Esophagus squamous epithelium (tissue), 5 donors: Measurements from ENCODE around the gene APBB3. TPM values are rescaled to one million over a fixed set of nuclear protein-coding genes. Genes with fewer than 3 reads are reported as not detected.
"Not testable (repeated sequence)": the region's sequence is repeated elsewhere in the genome, so short reads cannot be mapped to it uniquely, and the experiment has no call there.

Source experiments
- DNase-seq: peaks from one replicate; lab custom pipeline; 2025; lab: John Stamatoyannopoulos, UW
- H3K27ac ChIP-seq, 4 donors: fragments of 200-600 bp; sonication (generic); one replicate each; pipeline ENCODE4 v1.5.1; 2016 to 2019; ENCODE audit warnings: mild to moderate bottlenecking in 1 of 4
- H3K27me3 ChIP-seq, 4 donors: fragments of 200-600 bp; sonication (generic); 1 replicate in 3 of 4; 2 replicates in 1 of 4; pipeline versions ENCODE4 v1.5.1 to v1.6.0; 2017 to 2021; ENCODE audit warnings: antibody characterized with exemption in 1 of 4
- H3K36me3 ChIP-seq, 3 donors: fragments of 200-600 bp; sonication (generic); one replicate each; pipeline ENCODE4 v1.5.1; 2016 to 2019
- H3K4me1 ChIP-seq, 3 donors: fragments of 200-600 bp; sonication (generic); one replicate each; pipeline ENCODE4 v1.5.1; 2017 to 2019
- H3K4me3 ChIP-seq, 4 donors: fragments of 200-600 bp; sonication (generic); 1 replicate in 3 of 4; 2 replicates in 1 of 4; pipeline ENCODE4 v1.5.1; 2016 to 2019; ENCODE audit warnings: mild to moderate bottlenecking in 2 of 4, moderate library complexity in 1 of 4
- H3K9me3 ChIP-seq, 3 donors: fragments of 200-600 bp; sonication (generic); one replicate each; pipeline ENCODE4 v1.5.1; 2016 to 2019
- POLR2A ChIP-seq, 4 donors: fragments of 450-650 bp; IDR thresholded peaks; one replicate each; pipeline ENCODE4 v1.6.1; 2017; ENCODE audit warnings: antibody characterized with exemption in 4 of 4, mild to moderate bottlenecking in 4 of 4, moderate library complexity in 3 of 4
- WGBS, 2 donors: methylation state at CpG; one replicate each; pipeline ENCODE4 v1.1.5; 2018; 5-methylcytosine and 5-hydroxymethylcytosine counted together
- intact Hi-C: fragments of 100-400 bp; cut with DNase I; formaldehyde crosslinking; loops from one replicate; pipeline ENCODE4 v1.15.0; 2022
- total RNA-seq, 4 donors: library from RNA; depleted of rRNA; stranded (reverse); fragments of >200 nt; gene quantifications; one replicate each; pipeline ENCODE4 v1.1.0, GENCODE V29; 2016
- TF ChIP-seq, protein P1 (sequence below), 6 experiments: fragments of 450-650 bp in 4 of 6; fragments of 200-600 bp in 2 of 6; sonication (generic) in 2 of 6; IDR thresholded peaks; one replicate each; pipeline ENCODE4 v1.5.1; 2016 to 2019; ENCODE audit warnings: antibody characterized with exemption in 6 of 6, mild to moderate bottlenecking in 4 of 6, moderate library complexity in 4 of 6
- donor health status: DM: yes; HTN: yes; CAD: no.

The APBB3 gene
- total RNA-seq, 4 donors from 2014 or later, result 3.4 to 10.5 (median 6.5) TPM

DNA sequence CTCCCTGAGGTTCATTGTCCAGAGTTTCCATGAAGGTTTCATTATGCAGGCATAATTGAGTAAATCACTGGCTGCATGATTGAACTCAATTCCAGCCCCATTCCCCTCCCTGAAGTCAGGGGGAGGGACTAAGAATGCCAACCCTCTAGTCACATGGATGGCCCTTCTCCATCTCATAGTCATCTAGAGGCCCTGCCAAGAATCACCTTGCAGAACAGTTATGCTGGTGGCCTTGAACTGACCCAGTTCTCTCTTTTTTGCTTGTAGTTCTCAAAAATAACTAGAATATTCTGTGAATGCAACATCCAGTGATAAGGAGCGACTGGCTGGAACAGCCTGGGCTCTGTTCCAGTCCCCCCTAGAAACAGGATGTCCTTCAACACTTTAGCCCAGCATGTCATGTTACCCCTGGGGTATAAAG is 31.9 kb upstream of the APBB3 start:
- Histone ChIP-seq H3K4me1 (peaks cover 0 to 24% (median 6%) of the 10 kb centered on the region in 3 donors), H3K27me3 (no peaks in the 10 kb centered on the region), H3K36me3 (no peaks in the 10 kb centered on the region), H3K27ac (peak overlapping the region in 2 of 4 donors; percentile 36 to 65), H3K9me3 (no peaks in the 10 kb centered on the region), H3K4me3 (no peak overlapping the region)
- intact Hi-C loops, result no loop called here
- WGBS, 2 donors, result 57% methylated on average over 1 of the region's 1 CpG; no CpG with 5 or more reads in 1 of the 2 donors
- DNase-seq, result no peak
- TF ChIP-seq POLR2A (IDR thresholded peaks at IDR 0.05), result no peak
- TF ChIP-seq, protein P1, sequence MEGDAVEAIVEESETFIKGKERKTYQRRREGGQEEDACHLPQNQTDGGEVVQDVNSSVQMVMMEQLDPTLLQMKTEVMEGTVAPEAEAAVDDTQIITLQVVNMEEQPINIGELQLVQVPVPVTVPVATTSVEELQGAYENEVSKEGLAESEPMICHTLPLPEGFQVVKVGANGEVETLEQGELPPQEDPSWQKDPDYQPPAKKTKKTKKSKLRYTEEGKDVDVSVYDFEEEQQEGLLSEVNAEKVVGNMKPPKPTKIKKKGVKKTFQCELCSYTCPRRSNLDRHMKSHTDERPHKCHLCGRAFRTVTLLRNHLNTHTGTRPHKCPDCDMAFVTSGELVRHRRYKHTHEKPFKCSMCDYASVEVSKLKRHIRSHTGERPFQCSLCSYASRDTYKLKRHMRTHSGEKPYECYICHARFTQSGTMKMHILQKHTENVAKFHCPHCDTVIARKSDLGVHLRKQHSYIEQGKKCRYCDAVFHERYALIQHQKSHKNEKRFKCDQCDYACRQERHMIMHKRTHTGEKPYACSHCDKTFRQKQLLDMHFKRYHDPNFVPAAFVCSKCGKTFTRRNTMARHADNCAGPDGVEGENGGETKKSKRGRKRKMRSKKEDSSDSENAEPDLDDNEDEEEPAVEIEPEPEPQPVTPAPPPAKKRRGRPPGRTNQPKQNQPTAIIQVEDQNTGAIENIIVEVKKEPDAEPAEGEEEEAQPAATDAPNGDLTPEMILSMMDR (IDR thresholded peaks at IDR 0.05), result no peak

- Histone ChIP-seq H3K4me3 (no peak overlapping the region), H3K27ac (peak overlapping the region in 3 of 4 donors; percentile 14 to 65 (median 36)), H3K27me3 (no peaks in the 10 kb centered on the region), H3K36me3 (no peaks in the 10 kb centered on the region), H3K4me1 (peaks cover 0 to 30% (median 6%) of the 10 kb centered on the region in 3 donors), H3K9me3 (no peaks in the 10 kb centered on the region)
- intact Hi-C loops, result no loop called here
- no peak for TF ChIP-seq POLR2A (IDR thresholded peaks at IDR 0.05)
- TF ChIP-seq, protein P1 (IDR thresholded peaks at IDR 0.05), result no peak
- DNase-seq, result no peak
- WGBS, 2 donors, result 51 to 56% methylated on average over 5 of the region's 5 CpGs
Observed at GRCh38 chr5:140595538-140596300, 31.3 kb upstream of the APBB3 start.

- Histone ChIP-seq H3K36me3 (no peaks in the 10 kb centered on the region), H3K4me1 (peaks cover 0 to 37% (median 6%) of the 10 kb centered on the region in 3 donors), H3K4me3 (no peak overlapping the region), H3K27me3 (no peaks in the 10 kb centered on the region), H3K27ac (peak overlapping the region in 3 of 4 donors; percentile 24 to 75 (median 55)), H3K9me3 (no peaks in the 10 kb centered on the region)
- intact Hi-C loops, result no loop called here
- WGBS, 2 donors, result 100% methylated on average over 1 of the region's 6 CpGs; no CpG with 5 or more reads in 1 of the 2 donors
- no peak for DNase-seq
- TF ChIP-seq POLR2A (IDR thresholded peaks at IDR 0.05), result no peak
- TF ChIP-seq, protein P1 (IDR thresholded peaks at IDR 0.05), result no peak
Observed at GRCh38 chr5:140594169-140594568, 29.8 kb upstream of the APBB3 start.

DNA sequence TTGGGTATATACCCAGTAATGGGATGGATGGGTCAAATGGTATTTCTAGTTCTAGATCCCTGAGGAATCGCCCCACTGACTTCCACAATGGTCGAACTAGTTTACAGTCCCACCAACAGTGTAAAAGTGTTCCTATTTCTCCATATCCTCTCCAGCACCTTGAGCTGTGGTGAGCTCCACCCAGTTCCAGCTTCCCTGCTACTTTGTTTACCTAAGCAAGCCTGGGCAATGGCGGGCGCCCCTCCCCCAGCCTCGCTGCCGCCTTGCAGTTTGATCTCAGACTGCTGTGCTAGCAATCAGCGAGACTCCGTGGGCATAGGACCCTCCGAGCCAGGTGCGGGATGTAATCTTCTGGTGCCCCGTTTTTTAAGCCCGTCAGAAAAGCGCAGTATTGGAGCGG is 28.7 kb upstream of the APBB3 start:
- WGBS, 2 donors, result no CpG with 5 or more reads among the region's 14 CpGs
- H3K4me1 ChIP-seq, result peaks cover 0 to 41% (median 6%) of the 10 kb centered on the region in 3 donors
- H3K36me3 ChIP-seq, DNase-seq, H3K27me3 ChIP-seq, intact Hi-C loops, H3K9me3 ChIP-seq: not testable (repeated sequence)
- peak overlapping the region in 1 of 4 donors; percentile 16 for H3K4me3 ChIP-seq
- H3K27ac ChIP-seq, result peak overlapping the region in 2 of 4 donors; percentile 46 to 55

DNA sequence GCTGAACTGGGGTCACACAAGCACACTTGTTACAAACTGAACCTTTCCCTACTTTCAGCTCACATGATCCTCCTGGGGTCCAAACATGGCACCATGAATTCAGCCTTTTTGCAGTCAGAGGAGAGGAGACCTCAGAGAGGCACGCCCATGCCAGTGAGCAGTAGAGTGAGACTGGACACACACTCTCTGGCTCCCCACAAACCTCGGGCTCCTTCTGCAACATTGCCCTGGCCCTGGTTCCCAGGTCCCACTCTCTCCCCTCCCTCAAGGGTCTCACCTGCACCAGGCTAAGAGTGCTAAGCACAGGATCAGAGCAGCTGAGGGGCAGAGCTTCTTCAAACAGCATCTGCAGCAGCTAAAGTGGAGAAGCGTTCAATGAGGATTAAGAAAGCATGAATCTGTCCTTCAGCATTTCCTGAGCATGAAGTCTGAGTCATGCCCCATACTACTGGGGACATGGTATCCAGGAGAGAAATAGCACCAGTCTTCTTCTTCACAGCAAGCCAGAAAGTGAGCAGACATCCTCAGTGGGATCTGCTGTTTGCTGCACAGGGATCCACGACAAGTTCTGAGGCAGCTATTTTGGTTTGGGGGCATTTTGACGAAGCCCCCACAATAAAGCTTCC is 27.5 kb upstream of the APBB3 start:
- H3K4me3 ChIP-seq, result peak overlapping the region in 1 of 4 donors; percentile 18
- TF ChIP-seq POLR2A (IDR thresholded peaks at IDR 0.05), result peak in 1 of 4 donors; percentile 12
- TF ChIP-seq, protein P1 (IDR thresholded peaks at IDR 0.05), result no peak
- DNase-seq, result no peak
- no peaks in the 10 kb centered on the region for H3K36me3 ChIP-seq
- no peaks in the 10 kb centered on the region for H3K27me3 ChIP-seq
- H3K27ac ChIP-seq, result peak overlapping the region in 2 of 4 donors; percentile 19 to 66
- H3K4me1 ChIP-seq, result peaks cover 0 to 41% (median 6%) of the 10 kb centered on the region in 3 donors
- no peaks in the 10 kb centered on the region for H3K9me3 ChIP-seq
- intact Hi-C loops, result no loop called here
- WGBS, 2 donors, result 43 to 73% methylated on average over 3 of the region's 5 CpGs
